Measurements from ENCODE around the gene ATXN1. TPM values are rescaled to one million over a fixed set of nuclear protein-coding genes. Genes with fewer than 3 reads are reported as not detected.

ATXN1 gene
- total RNA-seq, 1 donor from 2014 or later = 3.9 TPM

GRCh38 chr6:16757332-16757731 lies 3.9 kb downstream of the ATXN1 start:
- DNase-seq (ENCODE audit: low read depth, low spot score) = no peak
- no peaks in the 10 kb centered on the region for H3K36me3 Mint-ChIP-seq (ENCODE audit: low read depth)
- no peak overlapping the region for H3K4me3 Mint-ChIP-seq
- H3K27ac Mint-ChIP-seq (ENCODE audit: unreplicated experiment) = no peak overlapping the region
- H3K27me3 Mint-ChIP-seq (ENCODE audit: low read depth) = peaks cover 40% of the 10 kb centered on the region
- peaks cover 24% of the 10 kb centered on the region for H3K4me1 Mint-ChIP-seq
- TF ChIP-seq, protein P1, sequence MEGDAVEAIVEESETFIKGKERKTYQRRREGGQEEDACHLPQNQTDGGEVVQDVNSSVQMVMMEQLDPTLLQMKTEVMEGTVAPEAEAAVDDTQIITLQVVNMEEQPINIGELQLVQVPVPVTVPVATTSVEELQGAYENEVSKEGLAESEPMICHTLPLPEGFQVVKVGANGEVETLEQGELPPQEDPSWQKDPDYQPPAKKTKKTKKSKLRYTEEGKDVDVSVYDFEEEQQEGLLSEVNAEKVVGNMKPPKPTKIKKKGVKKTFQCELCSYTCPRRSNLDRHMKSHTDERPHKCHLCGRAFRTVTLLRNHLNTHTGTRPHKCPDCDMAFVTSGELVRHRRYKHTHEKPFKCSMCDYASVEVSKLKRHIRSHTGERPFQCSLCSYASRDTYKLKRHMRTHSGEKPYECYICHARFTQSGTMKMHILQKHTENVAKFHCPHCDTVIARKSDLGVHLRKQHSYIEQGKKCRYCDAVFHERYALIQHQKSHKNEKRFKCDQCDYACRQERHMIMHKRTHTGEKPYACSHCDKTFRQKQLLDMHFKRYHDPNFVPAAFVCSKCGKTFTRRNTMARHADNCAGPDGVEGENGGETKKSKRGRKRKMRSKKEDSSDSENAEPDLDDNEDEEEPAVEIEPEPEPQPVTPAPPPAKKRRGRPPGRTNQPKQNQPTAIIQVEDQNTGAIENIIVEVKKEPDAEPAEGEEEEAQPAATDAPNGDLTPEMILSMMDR (conservative IDR thresholded peaks at IDR 0.05) = no peak
- no peaks in the 10 kb centered on the region for H3K9me3 Mint-ChIP-seq

DNA sequence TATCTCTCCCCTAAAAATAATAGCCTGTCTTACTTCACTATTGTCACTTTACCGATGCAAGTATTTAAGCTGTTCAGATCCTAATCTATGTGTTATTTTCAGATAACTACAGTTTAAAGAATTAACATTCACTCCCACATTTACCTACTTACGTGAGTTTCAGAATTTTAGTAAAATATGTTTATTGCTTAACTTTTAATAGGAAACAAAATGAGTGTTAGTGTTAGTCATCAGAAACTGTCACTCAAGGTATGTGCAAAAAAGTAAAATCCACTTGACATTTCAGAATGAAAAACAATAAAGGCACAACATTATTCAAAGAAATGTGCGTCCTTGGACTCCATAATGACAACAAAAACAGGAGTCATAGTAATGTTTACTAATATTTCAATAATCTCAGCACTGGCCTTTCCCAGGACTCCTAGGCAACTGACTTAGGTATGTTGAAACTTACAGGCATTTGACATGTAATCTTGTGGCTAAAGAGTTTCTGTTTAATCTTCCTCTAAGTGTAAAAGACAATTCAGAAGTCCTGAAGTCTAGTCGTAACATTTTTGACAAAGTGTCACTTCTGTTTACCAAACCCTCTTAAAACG lies 4.5 kb downstream of the ATXN1 start:
- H3K27ac Mint-ChIP-seq (ENCODE audit: unreplicated experiment) = no peak overlapping the region
- TF ChIP-seq, protein P1 (conservative IDR thresholded peaks at IDR 0.05) = no peak

GRCh38 chr6:16755544-16755943 lies 5.7 kb downstream of the ATXN1 start:
- TF ChIP-seq, protein P1 (conservative IDR thresholded peaks at IDR 0.05) = no peak
- Mint-ChIP-seq H3K4me3 (no peak overlapping the region), H3K4me1 (peaks cover 22% of the 10 kb centered on the region), H3K27ac (ENCODE audit: unreplicated experiment) (no peak overlapping the region), H3K9me3 (no peaks in the 10 kb centered on the region), H3K36me3 (ENCODE audit: low read depth) (no peaks in the 10 kb centered on the region), H3K27me3 (ENCODE audit: low read depth) (peaks cover 34% of the 10 kb centered on the region)
- DNase-seq (ENCODE audit: low read depth, low spot score) = no peak

More for the DNA sequence above, 4.5 kb downstream of the ATXN1 start:
- Mint-ChIP-seq H3K4me1 (peaks cover 22% of the 10 kb centered on the region), H3K4me3 (no peak overlapping the region), H3K9me3 (no peaks in the 10 kb centered on the region), H3K27me3 (ENCODE audit: low read depth) (peaks cover 35% of the 10 kb centered on the region), H3K36me3 (ENCODE audit: low read depth) (no peaks in the 10 kb centered on the region)
- no peak for DNase-seq (ENCODE audit: low read depth, low spot score)

GRCh38 chr6:16754876-16755275 lies 6.4 kb downstream of the ATXN1 start:
- H3K27me3 Mint-ChIP-seq (ENCODE audit: low read depth) = peaks cover 34% of the 10 kb centered on the region
- no peaks in the 10 kb centered on the region for H3K9me3 Mint-ChIP-seq
- peaks cover 22% of the 10 kb centered on the region for H3K4me1 Mint-ChIP-seq
- H3K36me3 Mint-ChIP-seq (ENCODE audit: low read depth) = peaks cover 2% of the 10 kb centered on the region
- no peak overlapping the region for H3K27ac Mint-ChIP-seq (ENCODE audit: unreplicated experiment)
- no peak for DNase-seq (ENCODE audit: low read depth, low spot score)
- TF ChIP-seq, protein P1 (conservative IDR thresholded peaks at IDR 0.05) = no peak
- no peak overlapping the region for H3K4me3 Mint-ChIP-seq

GRCh38 chr6:16754274-16754673 lies 7.0 kb downstream of the ATXN1 start:
- no peak overlapping the region for H3K4me3 Mint-ChIP-seq
- TF ChIP-seq, protein P1 (conservative IDR thresholded peaks at IDR 0.05) = no peak
- peaks cover 17% of the 10 kb centered on the region for H3K4me1 Mint-ChIP-seq

More at GRCh38 chr6:16754274-16754673, 7.0 kb downstream of the ATXN1 start:
- no peaks in the 10 kb centered on the region for H3K9me3 Mint-ChIP-seq
- H3K27me3 Mint-ChIP-seq (ENCODE audit: low read depth) = peaks cover 30% of the 10 kb centered on the region
- H3K27ac Mint-ChIP-seq (ENCODE audit: unreplicated experiment) = no peak overlapping the region
- no peak for DNase-seq (ENCODE audit: low read depth, low spot score)
- H3K36me3 Mint-ChIP-seq (ENCODE audit: low read depth) = peaks cover 3% of the 10 kb centered on the region
